Medulla oblongata (tissue), 1 donor: ENCODE data around the gene DDX10.
"Not testable (repeated sequence)": the region's sequence is repeated elsewhere in the genome, so short reads cannot be mapped to it uniquely, and the experiment has no call there.

Source experiments
- DNase-seq: peaks from one replicate; pipeline ENCODE4 v3.0.0-alpha.2; 2015; ENCODE audit errors: extremely low spot score

Gene DDX10

GRCh38 chr11:108774037-108774730 is 109.3 kb downstream of the DDX10 start:
- DNase-seq = no peak

DNA sequence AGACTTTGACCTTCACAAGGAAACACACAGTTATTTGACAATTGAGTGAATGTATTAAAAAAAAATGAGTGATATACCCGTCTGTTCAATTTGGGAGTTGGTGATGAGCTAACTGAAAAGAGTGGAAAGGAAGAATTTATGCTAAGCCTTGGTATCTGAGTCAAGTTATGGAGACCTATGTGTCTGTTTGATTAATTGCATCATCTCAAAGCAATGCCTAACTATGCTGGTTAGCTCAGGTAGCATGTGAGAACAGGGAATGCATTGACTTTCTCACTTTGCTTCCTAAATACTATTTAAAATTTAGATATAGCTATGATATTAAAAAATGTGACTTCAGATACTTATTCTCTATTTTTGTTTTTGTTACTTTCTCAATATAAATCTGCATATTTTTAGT is 110.5 kb downstream of the DDX10 start:
- no peak for DNase-seq

DNA sequence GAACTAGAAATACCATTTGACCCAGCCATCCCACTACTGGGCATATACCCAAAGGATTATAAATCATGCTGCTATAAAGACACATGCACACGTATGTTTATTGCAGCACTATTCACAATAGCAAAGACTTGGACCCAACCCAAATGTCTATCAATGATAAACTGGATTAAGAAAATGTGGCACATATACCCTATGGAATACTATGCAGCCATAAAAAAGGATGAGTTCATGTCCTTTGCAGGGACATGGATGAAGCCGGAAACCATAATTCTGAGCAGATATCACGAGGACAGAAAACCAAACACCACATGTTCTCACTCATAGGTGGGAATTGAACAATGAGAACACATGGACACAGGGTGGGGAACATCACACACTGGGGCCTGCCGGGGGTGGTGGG is 114.3 kb downstream of the DDX10 start:
- not testable (repeated sequence) for DNase-seq

- no peak for DNase-seq
Measured at GRCh38 chr11:108780119-108780518, 115.2 kb downstream of the DDX10 start.

- DNase-seq = no peak
Measured at GRCh38 chr11:108781946-108782345, 117.1 kb downstream of the DDX10 start.

DNA sequence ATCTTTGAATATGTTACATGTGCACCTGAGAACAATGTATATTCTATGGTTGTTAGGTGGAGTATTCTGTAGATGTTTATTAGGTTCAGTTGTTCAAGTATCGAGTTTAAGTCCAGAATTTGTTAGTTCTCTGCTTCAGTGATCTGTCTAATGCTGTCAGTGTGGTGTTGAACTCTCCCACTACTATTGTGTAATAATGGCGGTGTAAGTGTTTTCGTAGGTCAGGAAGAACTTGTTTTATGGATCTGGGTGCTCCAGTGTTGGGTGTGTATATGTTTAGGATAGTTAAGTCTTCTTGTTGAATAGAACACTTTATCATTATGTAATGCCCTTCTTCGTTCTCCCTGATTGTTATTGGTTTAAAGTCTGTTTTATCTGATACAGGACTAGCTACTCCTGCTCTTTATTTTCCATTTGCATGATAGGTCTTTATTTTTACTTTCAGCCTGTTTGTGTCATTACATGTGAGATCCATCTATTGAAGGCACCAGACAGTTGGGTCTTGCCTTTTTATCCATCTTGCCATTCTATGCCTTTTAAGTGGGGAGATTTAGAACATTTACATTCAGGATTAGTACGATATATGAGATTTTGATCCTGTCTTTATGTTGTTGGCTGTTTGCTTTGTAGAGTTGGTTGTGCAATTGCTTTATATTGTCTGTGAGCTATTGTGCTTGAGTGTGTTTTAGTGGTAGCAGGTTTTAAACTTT is 121.6 kb downstream of the DDX10 start:
- DNase-seq = no peak

DNA sequence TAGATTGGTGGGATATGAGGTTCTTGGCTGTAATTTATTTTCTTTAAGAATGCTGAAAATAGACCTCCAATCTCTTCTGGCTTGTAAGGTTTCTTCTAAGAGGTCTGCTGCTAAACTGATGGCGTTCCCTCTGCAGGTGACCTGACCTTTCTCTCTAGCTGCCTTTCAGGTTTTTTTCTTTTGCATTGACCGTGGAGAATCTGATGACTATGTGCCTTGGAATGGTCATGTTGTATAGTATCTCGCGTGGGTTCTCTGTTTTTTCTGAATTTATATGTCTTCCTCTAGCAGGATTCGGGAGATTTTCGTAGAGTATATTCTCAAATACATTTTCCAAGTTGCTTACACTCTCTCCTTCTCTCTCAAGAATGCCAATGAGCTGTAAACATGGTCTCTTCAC is 122.2 kb downstream of the DDX10 start:
- DNase-seq = no peak

DNA sequence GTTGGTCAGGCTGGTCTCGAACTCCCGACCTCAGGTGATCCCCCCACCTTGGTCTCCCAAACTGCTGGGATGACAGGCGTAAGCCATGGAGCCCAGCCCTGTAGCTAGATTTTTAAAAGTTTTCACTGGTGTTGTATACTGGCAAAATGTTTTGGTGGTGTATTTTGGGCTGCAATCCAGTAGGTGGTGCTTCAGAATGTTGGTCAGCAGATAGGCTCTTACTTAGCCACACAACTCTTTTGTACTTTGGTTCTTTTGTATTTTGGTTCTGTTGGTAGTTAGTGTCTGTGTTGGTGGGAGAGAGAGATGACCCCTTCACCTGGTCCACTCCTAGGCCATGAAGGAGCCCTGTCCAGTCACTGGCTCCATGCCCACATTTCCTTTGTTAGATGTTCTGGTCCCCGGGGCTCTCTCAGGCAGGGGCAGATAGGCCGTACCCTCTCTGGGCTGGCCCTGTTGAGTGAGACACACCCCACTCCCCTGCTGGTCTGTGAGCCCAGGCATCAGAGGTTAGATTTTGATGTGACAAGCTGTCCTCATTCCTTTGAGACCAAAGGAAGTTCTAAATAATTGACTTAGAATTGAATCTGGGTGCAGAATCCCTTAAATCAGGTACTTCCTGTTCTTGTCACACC is 123.8 kb downstream of the DDX10 start:
- DNase-seq = no peak

GRCh38 chr11:108790501-108791299 is 125.8 kb downstream of the DDX10 start:
- DNase-seq = no peak

DNA sequence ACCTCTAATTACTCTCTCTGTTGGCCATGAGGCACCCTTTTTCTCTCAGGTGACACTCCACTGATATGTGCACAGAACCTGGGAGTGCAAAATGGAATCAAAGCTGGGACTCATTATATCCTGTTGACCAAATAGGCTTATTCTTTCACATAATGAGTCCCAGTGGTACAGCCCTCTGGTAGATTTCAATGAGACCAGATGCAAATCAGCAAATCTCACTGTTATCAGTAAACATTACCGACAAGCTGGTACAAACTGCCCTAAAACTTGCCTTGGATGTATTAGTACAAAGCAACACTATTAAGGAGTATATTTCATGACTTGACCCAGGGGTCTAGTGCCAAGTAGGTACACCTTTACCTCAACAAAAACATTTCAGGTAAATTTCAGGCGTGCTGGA is 128.3 kb downstream of the DDX10 start:
- no peak for DNase-seq

DNA sequence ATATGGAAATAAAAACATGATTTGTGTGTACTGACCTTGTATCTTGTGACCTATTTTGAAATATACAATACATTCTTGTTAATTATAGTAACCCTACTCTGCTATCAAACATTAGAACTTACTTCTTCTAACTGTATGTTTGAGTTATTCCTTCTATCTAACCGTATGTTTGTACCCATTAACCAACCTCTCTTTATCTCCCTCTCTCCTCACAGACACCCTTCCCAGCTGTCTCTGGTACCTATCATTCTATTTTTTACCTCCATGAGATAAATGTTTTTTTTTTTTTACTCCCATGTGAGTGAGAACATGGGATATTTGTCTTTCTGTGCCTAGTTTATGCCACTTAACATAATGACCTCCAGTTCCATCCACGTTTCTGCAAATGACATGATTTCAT is 128.7 kb downstream of the DDX10 start:
- no peak for DNase-seq

DNA sequence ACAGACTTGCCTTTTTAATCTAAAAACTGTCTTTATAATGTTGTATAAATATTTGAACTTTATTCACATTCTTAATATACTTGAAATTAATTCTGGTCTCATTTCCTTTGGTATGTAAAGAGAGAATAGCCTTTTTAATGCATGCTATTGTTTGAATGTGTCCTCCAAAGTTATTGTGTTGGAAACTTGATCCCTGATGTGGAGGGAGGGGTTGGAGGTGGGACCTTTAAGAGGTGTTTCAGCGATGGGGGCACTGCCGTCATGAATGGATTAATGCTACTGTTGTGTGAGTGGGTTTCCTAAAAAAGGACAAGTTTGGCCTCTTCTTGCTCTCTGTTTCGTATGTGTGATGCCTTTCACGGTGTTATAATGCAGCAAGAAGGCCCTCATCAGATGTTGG is 131.7 kb downstream of the DDX10 start:
- DNase-seq = no peak

DNA sequence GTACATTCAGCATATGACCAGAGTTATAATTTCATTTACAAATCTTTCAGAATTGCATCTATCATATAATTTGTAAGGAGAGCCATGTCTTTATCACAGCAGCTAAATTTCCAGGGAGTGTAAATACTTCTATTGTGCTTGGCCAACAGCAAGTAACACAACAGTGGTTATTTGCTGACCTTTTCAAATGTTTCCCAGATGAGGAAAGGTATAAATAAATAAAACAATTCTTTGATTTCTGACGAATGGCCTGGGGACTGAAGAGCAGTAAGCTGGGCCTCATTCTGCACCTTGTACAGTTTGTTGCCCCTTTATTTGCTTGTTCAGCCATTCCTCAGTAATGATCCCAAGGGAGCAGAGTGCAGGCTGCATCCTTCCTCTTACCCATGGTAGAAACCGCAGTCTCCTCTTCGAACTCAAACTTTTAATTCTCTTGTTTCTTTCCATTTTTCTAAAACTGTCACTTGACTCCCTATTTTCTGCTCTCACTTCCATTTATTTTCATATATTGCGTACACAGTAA is 132.8 kb downstream of the DDX10 start:
- DNase-seq = no peak

DNA sequence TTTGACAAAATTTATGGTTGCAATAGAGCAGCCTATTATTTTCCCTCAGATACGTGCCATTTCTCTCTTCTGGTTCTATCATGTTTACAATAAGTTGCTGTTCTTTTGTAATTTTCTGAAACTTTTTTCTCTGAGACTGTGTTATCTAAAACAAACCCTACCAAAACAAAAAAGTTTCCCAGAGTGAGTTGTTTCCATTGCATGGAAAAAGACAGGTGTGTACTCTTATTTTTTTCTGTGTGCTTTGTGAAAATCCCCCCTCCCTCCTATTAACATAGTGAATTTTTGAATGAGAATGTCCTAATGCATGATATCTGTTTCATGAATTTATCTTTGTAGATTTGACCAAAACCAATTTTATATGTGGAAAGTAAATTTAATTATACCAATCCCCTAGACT is 137.6 kb downstream of the DDX10 start:
- no peak for DNase-seq

DNA sequence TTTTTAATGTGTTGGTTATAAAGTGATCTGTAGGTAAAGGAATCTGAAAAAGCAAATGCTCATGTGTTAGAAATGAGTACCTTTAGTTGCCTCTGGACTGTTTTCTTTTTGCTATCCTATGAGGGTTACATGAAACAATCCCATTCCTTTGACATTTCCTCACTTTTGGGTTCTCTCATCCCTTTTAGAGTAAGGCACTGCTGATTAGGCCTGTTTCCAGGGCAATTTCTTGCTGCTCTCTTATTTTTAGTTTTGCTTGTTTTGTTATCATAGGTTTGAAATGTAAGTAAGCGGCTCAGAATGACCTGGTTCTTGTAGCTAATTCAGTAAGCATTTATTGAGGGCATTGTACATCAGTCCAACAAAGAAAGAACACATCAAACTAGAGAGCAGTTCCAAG is 138.9 kb downstream of the DDX10 start:
- DNase-seq = no peak

DNA sequence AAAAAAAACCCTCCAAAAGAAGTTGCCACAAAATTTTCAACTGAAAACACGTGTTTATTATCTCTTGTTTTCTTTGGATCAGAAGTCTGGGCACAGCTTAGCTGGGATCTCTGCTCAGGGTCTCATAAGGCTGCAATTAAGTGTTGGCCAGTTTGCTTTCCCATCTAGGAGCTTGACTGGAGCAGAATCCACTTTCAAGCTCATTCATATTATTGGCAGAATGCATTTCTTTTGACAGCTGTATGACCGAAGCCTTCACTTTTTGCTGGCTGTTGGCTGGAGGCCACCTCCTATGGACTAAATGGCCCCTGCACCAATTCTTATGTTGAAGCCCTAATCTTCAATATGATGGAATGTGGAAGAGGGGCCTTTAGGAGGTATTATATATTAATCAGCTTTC is 139.6 kb downstream of the DDX10 start:
- no peak for DNase-seq

DNA sequence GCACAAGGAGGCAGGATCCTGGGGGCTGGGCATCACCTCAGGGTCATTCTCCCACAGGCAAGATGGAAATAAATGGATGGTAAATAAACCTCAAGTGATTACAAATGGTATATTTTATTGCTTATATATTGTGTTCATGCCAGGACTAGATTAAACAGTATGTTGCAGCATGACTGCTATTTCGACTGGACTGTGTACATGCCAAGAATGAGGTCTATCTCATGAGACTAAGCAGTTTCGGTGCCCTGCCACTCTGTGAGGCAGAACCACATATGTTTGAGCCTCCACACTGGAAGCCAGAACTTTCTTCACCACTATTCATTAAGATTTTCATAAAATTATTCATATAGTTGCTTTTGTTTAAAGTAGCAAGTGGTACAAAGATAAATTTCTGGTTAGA is 140.2 kb downstream of the DDX10 start:
- no peak for DNase-seq

DNA sequence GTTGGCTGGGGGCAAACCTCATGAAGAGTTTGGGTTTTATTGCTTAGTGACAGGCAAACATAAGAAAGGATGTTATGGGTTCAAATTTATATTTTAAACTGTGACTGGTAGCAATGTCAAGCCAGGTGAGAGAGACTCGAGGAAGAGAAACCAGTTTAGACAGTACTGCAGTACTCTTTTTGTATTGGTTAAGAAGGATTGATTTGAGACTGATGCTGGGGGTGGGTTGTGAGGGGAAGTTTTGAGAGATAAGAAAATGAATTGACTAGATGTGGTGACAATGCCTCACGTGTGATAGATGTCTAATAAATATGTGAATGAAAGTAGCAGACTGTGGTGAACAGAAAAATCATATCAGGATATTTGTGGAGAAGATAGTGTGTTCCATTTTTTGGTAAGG is 142.4 kb downstream of the DDX10 start:
- DNase-seq = no peak

- no peak for DNase-seq
Measured at GRCh38 chr11:108813086-108813485, 148.2 kb downstream of the DDX10 start.

DNA sequence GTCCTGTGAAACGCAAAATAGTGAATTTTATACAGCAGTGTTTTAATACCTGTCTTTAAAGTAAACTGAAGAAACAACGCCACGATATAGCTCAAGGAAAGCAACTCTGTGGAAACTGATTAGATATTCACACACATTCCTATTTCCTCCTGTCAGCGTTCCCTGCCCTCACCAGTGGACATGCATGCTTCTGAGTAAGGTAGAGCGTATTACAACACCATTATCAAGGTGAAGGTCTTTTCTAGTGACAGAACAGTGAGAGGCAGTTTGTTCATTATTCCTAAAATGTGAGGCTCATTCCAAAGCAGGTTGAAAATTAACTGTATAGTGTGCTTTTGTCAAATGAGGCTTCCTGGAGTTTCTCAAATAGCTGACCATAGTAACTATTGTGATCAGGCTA is 153.1 kb downstream of the DDX10 start:
- no peak for DNase-seq

GRCh38 chr11:108818971-108819370 is 154.1 kb downstream of the DDX10 start:
- DNase-seq = no peak

- DNase-seq = no peak
Measured at GRCh38 chr11:108819957-108820356, 155.1 kb downstream of the DDX10 start.
